Measurements from ENCODE around the gene SOS1.

GRCh38 chr2:39065616-39066015 lies 55.2 kb downstream of the SOS1 start:
- no peak for TF ChIP-seq CTCF (IDR thresholded peaks at IDR 0.05)
- TF ChIP-seq POLR2A (IDR thresholded peaks at IDR 0.05) = no peak

Measured in uterus (tissue), 2 donors.